DOHH2 (cell line): Measurements from ENCODE around the gene INTS3.

Experiments used
- H3F3A ChIP-seq: fragments of 200-600 bp; sonication (generic), shearing (Covaris generic); 2 replicates; pipeline ENCODE4 v1.6.0; 2016; ENCODE audit warnings: antibody characterized with exemption, mild to moderate bottlenecking; ENCODE audit not compliant: control insufficient read depth, insufficient read depth
- H3K27ac ChIP-seq: fragments of 200-600 bp; sonication (generic); 2 replicates; pipeline ENCODE4 v1.5.1; 2014; ENCODE audit warnings: low read depth, mild to moderate bottlenecking, low read length, moderate library complexity
- H3K27me3 ChIP-seq: fragments of 200-600 bp; sonication (generic); 2 replicates; pipeline ENCODE4 v1.6.1; 2014; ENCODE audit warnings: mild to moderate bottlenecking, low read length, mixed read lengths; ENCODE audit not compliant: control insufficient read depth
- H3K36me3 ChIP-seq: fragments of 200-600 bp; sonication (generic); 2 replicates; pipeline ENCODE4 v1.6.1; 2014; ENCODE audit warnings: mild to moderate bottlenecking, low read length, moderate library complexity, mixed read lengths; ENCODE audit not compliant: control insufficient read depth
- H3K4me1 ChIP-seq: fragments of 200-600 bp; sonication (generic); 2 replicates; pipeline ENCODE4 v1.6.1; 2014; ENCODE audit warnings: mild to moderate bottlenecking, low read length, mixed read lengths; ENCODE audit not compliant: control insufficient read depth
- H3K4me2 ChIP-seq: fragments of 200-600 bp; sonication (generic); 2 replicates; pipeline ENCODE4 v1.6.0; 2014; ENCODE audit warnings: mild to moderate bottlenecking, low read length, moderate library complexity
- H3K4me3 ChIP-seq: fragments of 200-600 bp; sonication (generic); 2 replicates; pipeline ENCODE4 v1.5.1; 2014; ENCODE audit warnings: mild to moderate bottlenecking, low read length, mixed read lengths
- H3K79me2 ChIP-seq: fragments of 200-600 bp; sonication (generic); 2 replicates; pipeline ENCODE4 v1.6.1; 2014; ENCODE audit warnings: mild to moderate bottlenecking, low read length, mixed read lengths; ENCODE audit not compliant: control insufficient read depth
- H3K9me2 ChIP-seq: fragments of 200-600 bp; sonication (generic); replicated peaks from 2 replicates; pipeline ENCODE4 v1.6.1; 2014; ENCODE audit warnings: mild to moderate bottlenecking, low read length, mixed read lengths; ENCODE audit not compliant: control insufficient read depth
- H3K9me3 ChIP-seq: fragments of 200-600 bp; sonication (generic); 2 replicates; pipeline ENCODE4 v1.6.1; 2014; ENCODE audit warnings: antibody characterized with exemption, low read length, mixed read lengths; ENCODE audit not compliant: control insufficient read depth, insufficient read depth
- H4K20me1 ChIP-seq: fragments of 200-600 bp; sonication (generic); 2 replicates; pipeline ENCODE4 v1.6.0; 2014; ENCODE audit warnings: low read depth, mild to moderate bottlenecking, antibody characterized with exemption, low read length, moderate library complexity; ENCODE audit not compliant: control insufficient read depth, insufficient read depth
- EZH2phosphoT487 ChIP-seq: fragments of 200-600 bp; sonication (generic); IDR thresholded peaks from 2 replicates; pipeline ENCODE4 v1.6.1; 2017; ENCODE audit warnings: borderline replicate concordance, mild to moderate bottlenecking, antibody characterized with exemption, low read length, moderate library complexity, mixed read lengths
- TF ChIP-seq, protein P1 (sequence below): fragments of 200-600 bp; sonication (generic); IDR thresholded peaks from one replicate; pipeline ENCODE4 v1.5.1; 2014; ENCODE audit warnings: antibody characterized with exemption, mild to moderate bottlenecking, low read depth, low read length; ENCODE audit not compliant: poor library complexity, severe bottlenecking

INTS3 gene

DNA sequence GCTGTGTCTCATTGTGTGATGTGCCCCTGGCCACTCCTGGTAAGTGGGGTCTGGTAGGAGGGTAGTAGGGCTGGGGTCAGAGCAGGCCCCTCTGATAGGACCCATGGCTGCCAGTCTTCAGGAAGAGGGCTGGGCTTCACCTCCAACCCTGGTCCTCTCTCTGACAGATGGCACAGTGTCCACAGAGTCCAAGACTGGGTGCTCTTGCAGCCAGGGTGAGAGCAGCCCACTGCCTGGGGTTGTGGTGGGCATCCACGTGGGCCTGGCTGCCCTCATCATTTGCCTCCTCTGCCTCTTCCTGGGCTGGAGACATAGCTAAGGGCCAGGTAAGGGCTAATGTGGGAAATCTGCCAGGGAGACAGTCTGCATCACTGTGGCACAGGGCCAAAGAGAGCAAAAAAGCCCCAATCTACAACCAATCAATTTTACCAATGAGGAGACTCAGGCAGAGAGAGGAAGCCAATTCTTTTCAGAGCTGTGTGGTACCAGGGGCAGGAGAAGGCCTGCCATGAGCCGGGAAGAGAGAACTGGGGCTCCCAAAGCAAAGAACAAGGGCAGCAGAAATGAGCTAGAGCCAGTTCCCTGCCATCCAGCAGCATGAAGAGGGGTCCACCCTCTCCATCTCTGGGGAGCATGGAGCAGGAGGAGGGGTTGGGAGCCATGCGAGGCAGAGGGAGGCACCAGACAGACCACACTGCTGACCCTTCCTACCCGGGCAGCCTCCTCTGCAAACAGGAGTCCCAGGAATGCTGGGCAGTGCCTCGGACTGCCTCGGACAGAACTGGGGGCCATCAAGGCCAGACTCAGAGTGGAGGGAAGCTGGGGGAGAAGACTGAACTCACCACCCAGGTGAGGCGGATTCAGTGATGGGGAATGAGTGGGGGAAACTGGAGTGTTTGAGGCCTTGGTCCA, 74.2 kb downstream of the INTS3 start:
- no peak overlapping the region for H3K4me3 ChIP-seq
- no peaks in the 10 kb centered on the region for H3K27me3 ChIP-seq
- no peaks in the 10 kb centered on the region for H3K9me3 ChIP-seq
- TF ChIP-seq, protein P1, sequence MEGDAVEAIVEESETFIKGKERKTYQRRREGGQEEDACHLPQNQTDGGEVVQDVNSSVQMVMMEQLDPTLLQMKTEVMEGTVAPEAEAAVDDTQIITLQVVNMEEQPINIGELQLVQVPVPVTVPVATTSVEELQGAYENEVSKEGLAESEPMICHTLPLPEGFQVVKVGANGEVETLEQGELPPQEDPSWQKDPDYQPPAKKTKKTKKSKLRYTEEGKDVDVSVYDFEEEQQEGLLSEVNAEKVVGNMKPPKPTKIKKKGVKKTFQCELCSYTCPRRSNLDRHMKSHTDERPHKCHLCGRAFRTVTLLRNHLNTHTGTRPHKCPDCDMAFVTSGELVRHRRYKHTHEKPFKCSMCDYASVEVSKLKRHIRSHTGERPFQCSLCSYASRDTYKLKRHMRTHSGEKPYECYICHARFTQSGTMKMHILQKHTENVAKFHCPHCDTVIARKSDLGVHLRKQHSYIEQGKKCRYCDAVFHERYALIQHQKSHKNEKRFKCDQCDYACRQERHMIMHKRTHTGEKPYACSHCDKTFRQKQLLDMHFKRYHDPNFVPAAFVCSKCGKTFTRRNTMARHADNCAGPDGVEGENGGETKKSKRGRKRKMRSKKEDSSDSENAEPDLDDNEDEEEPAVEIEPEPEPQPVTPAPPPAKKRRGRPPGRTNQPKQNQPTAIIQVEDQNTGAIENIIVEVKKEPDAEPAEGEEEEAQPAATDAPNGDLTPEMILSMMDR: no peak
- TF ChIP-seq EZH2phosphoT487: no peak
- no peaks in the 10 kb centered on the region for H3K79me2 ChIP-seq
- no peak overlapping the region for H3K4me2 ChIP-seq
- H3F3A ChIP-seq: peaks cover 10% of the 10 kb centered on the region
- no peaks in the 10 kb centered on the region for H3K9me2 ChIP-seq
- H3K27ac ChIP-seq: no peak overlapping the region
- peaks cover 21% of the 10 kb centered on the region for H3K4me1 ChIP-seq
- H3K36me3 ChIP-seq: peaks cover 14% of the 10 kb centered on the region
- no peaks in the 10 kb centered on the region for H4K20me1 ChIP-seq

DNA sequence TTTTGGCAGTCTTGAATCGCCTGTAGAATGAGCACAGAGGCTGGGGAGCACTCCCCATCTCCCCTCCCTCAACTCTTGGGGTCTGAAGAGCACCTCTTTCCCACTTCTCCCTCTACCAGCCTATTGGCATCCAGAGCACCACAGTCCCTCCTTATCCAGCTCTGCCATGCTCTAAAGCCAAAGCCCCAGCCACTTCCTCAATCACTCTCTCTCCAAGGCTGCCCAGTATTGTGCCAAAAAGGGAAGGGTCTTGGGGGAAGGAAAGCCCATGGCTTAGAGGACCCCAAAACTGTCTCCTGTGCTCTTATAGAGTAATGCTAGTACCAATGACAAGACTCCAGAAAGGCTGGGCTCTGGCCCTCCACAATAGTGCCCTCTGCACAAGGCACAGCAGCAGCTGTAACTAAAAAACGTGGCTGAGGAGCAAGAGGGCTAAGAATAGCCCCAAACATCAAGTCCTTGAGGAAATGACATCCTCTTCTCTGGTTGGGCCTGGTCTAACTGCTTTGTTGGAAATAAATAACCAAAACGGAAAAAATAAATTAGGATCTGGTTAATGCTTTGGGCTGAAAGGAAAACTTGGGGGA, 75.7 kb downstream of the INTS3 start:
- H3K27me3 ChIP-seq: no peaks in the 10 kb centered on the region
- H3K4me1 ChIP-seq: peaks cover 22% of the 10 kb centered on the region
- peaks cover 9% of the 10 kb centered on the region for H3F3A ChIP-seq
- no peaks in the 10 kb centered on the region for H4K20me1 ChIP-seq
- no peak overlapping the region for H3K4me3 ChIP-seq
- no peak overlapping the region for H3K4me2 ChIP-seq
- H3K9me2 ChIP-seq: no peaks in the 10 kb centered on the region
- TF ChIP-seq, protein P1: no peak
- no peak for TF ChIP-seq EZH2phosphoT487
- H3K36me3 ChIP-seq: peaks cover 22% of the 10 kb centered on the region
- no peaks in the 10 kb centered on the region for H3K9me3 ChIP-seq
- H3K27ac ChIP-seq: no peak overlapping the region
- H3K79me2 ChIP-seq: no peaks in the 10 kb centered on the region

- Histone ChIP-seq H3K4me1 (peaks cover 22% of the 10 kb centered on the region), H3K9me2 (no peaks in the 10 kb centered on the region), H3K4me3 (no peak overlapping the region), H3K4me2 (no peak overlapping the region), H3K9me3 (no peaks in the 10 kb centered on the region), H3K27me3 (no peaks in the 10 kb centered on the region), H3K27ac (no peak overlapping the region), H3F3A (peaks cover 6% of the 10 kb centered on the region), H3K36me3 (peaks cover 27% of the 10 kb centered on the region), H3K79me2 (no peaks in the 10 kb centered on the region), H4K20me1 (no peaks in the 10 kb centered on the region)
- TF ChIP-seq, protein P1: no peak
- TF ChIP-seq EZH2phosphoT487: no peak
Observed at GRCh38 chr1:153804112-153804511, 76.3 kb downstream of the INTS3 start.
